ENCODE data around the gene PSMD10.

GRCh38 chrX:108132034-108132433 is 40.7 kb upstream of the PSMD10 start:
- TF ChIP-seq PBX3 (IDR thresholded peaks at IDR 0.05) = no peak
- TF ChIP-seq CTCF (IDR thresholded peaks at IDR 0.05) = no peak
- TF ChIP-seq REST (IDR thresholded peaks at IDR 0.05) = no peak
- no peak for TF ChIP-seq POLR2A (IDR thresholded peaks at IDR 0.05; ENCODE audit: low read length)
- TF ChIP-seq JUN (IDR thresholded peaks at IDR 0.05) = no peak
- TF ChIP-seq EP300 (IDR thresholded peaks at IDR 0.05) = no peak
- TF ChIP-seq E2F6 (IDR thresholded peaks at IDR 0.05; ENCODE audit: borderline replicate concordance, low read depth) = no peak

Measured in A549 (cell line).